ENCODE measurements around the gene HLCS. TPM values are rescaled to one million over a fixed set of nuclear protein-coding genes. Genes with fewer than 3 reads are reported as not detected.

Gene HLCS
- polyA plus RNA-seq, 1 donor (not counting 4 experiments of a cell fraction or from before 2014, with no cell fraction given) = 11.5 TPM

GRCh38 chr21:36780861-36781260 lies 185.6 kb downstream of the HLCS start:
- H3K4me1 ChIP-seq (ENCODE audit: control insufficient read depth, extremely low read depth, insufficient read depth, low read length) = peaks cover 23% of the 10 kb centered on the region
- no peak for FAIRE-seq

GRCh38 chr21:36776981-36777617 lies 189.4 kb downstream of the HLCS start:
- Histone ChIP-seq H3K27ac (ENCODE audit: control insufficient read depth, insufficient read depth, low read length) (no peak overlapping the region), H3K4me3 (ENCODE audit: control insufficient read depth in 2 of 3, extremely low read depth in 1 of 3, insufficient read depth in 2 of 3, low read depth in 1 of 3, low read length in 3 of 3) (no peak overlapping the region), H3K79me2 (ENCODE audit: control insufficient read depth, insufficient read depth, low read length) (no peaks in the 10 kb centered on the region), H3K36me3 (ENCODE audit: control insufficient read depth in 2 of 2, extremely low read depth in 1 of 2, insufficient read depth in 2 of 2, low read length in 2 of 2) (no peaks in the 10 kb centered on the region), H3K27me3 (ENCODE audit: control insufficient read depth, extremely low read depth, insufficient read depth, low read length) (no peaks in the 10 kb centered on the region), H3K4me1 (ENCODE audit: control insufficient read depth, extremely low read depth, insufficient read depth, low read length) (peaks cover 9% of the 10 kb centered on the region), H3K9ac (ENCODE audit: control insufficient read depth, extremely low read depth, insufficient read depth, low read length) (no peak overlapping the region), H2AFZ (ENCODE audit: control insufficient read depth, low read length) (no peak overlapping the region), H3K4me2 (ENCODE audit: control insufficient read depth, extremely low read depth, insufficient read depth, low read depth, low read length) (no peak overlapping the region), H3K9me3 (ENCODE audit: control insufficient read depth, low read depth, low read length) (no peaks in the 10 kb centered on the region), H4K20me1 (ENCODE audit: control insufficient read depth, extremely low read depth, insufficient read depth, low read length) (peaks cover 3% of the 10 kb centered on the region), H3K9me1 (ENCODE audit: control insufficient read depth, extremely low read depth, insufficient read depth, low read length) (no peaks in the 10 kb centered on the region)
- no peak for TF ChIP-seq CTCF (optimal IDR thresholded peaks at IDR 0.05 in 1 of 3, IDR thresholded peaks at IDR 0.05 in 1 of 3, conservative IDR thresholded peaks at IDR 0.05 in 1 of 3; ENCODE audit: extremely low read depth in 1 of 3, insufficient read depth in 2 of 3, low read length in 3 of 3)
- TF ChIP-seq EZH2 (IDR thresholded peaks at IDR 0.05; ENCODE audit: low read length) = no peak
- FAIRE-seq (no peak), DNase-seq (ENCODE audit: low read depth, low spot score) (no peak)
- dilution Hi-C loops (cut with MboI; ENCODE audit: extremely low pct_ligation_motif_present, low sequenced_read_pairs) = no loop called here

More at GRCh38 chr21:36780861-36781260, 185.6 kb downstream of the HLCS start:
- Histone ChIP-seq H3K27ac (ENCODE audit: control insufficient read depth, insufficient read depth, low read length) (no peak overlapping the region), H3K36me3 (ENCODE audit: control insufficient read depth in 2 of 2, extremely low read depth in 1 of 2, insufficient read depth in 2 of 2, low read length in 2 of 2) (no peaks in the 10 kb centered on the region), H3K4me2 (ENCODE audit: control insufficient read depth, extremely low read depth, insufficient read depth, low read depth, low read length) (no peak overlapping the region), H3K9me1 (ENCODE audit: control insufficient read depth, extremely low read depth, insufficient read depth, low read length) (no peaks in the 10 kb centered on the region), H3K4me3 (ENCODE audit: control insufficient read depth in 2 of 3, extremely low read depth in 1 of 3, insufficient read depth in 2 of 3, low read depth in 1 of 3, low read length in 3 of 3) (no peak overlapping the region), H3K9ac (ENCODE audit: control insufficient read depth, extremely low read depth, insufficient read depth, low read length) (no peak overlapping the region), H2AFZ (ENCODE audit: control insufficient read depth, low read length) (no peak overlapping the region), H4K20me1 (ENCODE audit: control insufficient read depth, extremely low read depth, insufficient read depth, low read length) (no peaks in the 10 kb centered on the region), H3K27me3 (ENCODE audit: control insufficient read depth, extremely low read depth, insufficient read depth, low read length) (no peaks in the 10 kb centered on the region), H3K79me2 (ENCODE audit: control insufficient read depth, insufficient read depth, low read length) (no peaks in the 10 kb centered on the region), H3K9me3 (ENCODE audit: control insufficient read depth, low read depth, low read length) (no peaks in the 10 kb centered on the region)
- dilution Hi-C loops (cut with MboI; ENCODE audit: extremely low pct_ligation_motif_present, low sequenced_read_pairs) = no loop called here
- no peak for DNase-seq (ENCODE audit: low read depth, low spot score)
- TF ChIP-seq EZH2 (IDR thresholded peaks at IDR 0.05; ENCODE audit: low read length) (no peak), CTCF (optimal IDR thresholded peaks at IDR 0.05 in 1 of 3, IDR thresholded peaks at IDR 0.05 in 1 of 3, conservative IDR thresholded peaks at IDR 0.05 in 1 of 3; ENCODE audit: extremely low read depth in 1 of 3, insufficient read depth in 2 of 3, low read length in 3 of 3) (no peak)
